Measurements from ENCODE around the gene ITGB4. TPM values are rescaled to one million over a fixed set of nuclear protein-coding genes. Genes with fewer than 3 reads are reported as not detected.

Gene ITGB4
- polyA plus RNA-seq, 1 of the 3 experiments (the other 2 are of a cell fraction): 7.0 TPM

GRCh38 chr17:75691371-75691791, 29.9 kb upstream of the ITGB4 start:
- Histone ChIP-seq H3K27me3 (ENCODE audit: insufficient read depth) (no peaks in the 10 kb centered on the region), H3K9me2 (no peaks in the 10 kb centered on the region), H4K20me1 (ENCODE audit: insufficient read depth) (no peaks in the 10 kb centered on the region), H3F3A (replicated peaks; ENCODE audit: insufficient read depth) (peaks cover 57% of the 10 kb centered on the region), H3K4me2 (peak overlapping the region; percentile 73), H2AFZ (ENCODE audit: low read depth) (no peak overlapping the region), H3K4me1 (ENCODE audit: control insufficient read depth in 1 of 2, insufficient read depth in 2 of 2, low read depth in 1 of 2, low read length in 1 of 2) (peaks cover 45 to 68% of the 10 kb centered on the region in 2 experiments; a peak in 3 of 4 replicates), H3K79me2 (ENCODE audit: insufficient read depth) (peaks cover 83% of the 10 kb centered on the region), H3K4me3 (ENCODE audit: low read depth in 2 of 2, low read length in 1 of 2) (no peak overlapping the region), H3K36me3 (replicated peaks in 1 of 2; ENCODE audit: control insufficient read depth in 1 of 2, insufficient read depth in 2 of 2, low read length in 1 of 2) (peaks cover 26 to 31% of the 10 kb centered on the region in 2 experiments), H3K9me3 (no peaks in the 10 kb centered on the region), H3K9ac (0 out of 2 replicates have a peak overlapping the region, but pooled peaks have one; percentile 4), H3K27ac (ENCODE audit: low read depth in 2 of 2, low read length in 1 of 2) (peak overlapping the region; percentile 2 to 99; a peak in 2 of 4 replicates)
- ChIA-PET POLR2A (interaction anchor here (1.6 kb wide), 1 partner anchor 8 kb away, joined by 3 read pairs; no protein-coding TSS in a partner anchor), CTCF (interaction anchor here (1.1 to 6.9 kb wide), 4 partner anchors 18 to 62 kb away, joined by 3 to 69 read pairs (median 6); no protein-coding TSS in a partner anchor)
- DNase-seq: no peak
- WGBS (ENCODE audit: low lambda C conversion rate): 86% methylated on average over 5 of the region's 5 CpGs
- TF ChIP-seq, protein P1, sequence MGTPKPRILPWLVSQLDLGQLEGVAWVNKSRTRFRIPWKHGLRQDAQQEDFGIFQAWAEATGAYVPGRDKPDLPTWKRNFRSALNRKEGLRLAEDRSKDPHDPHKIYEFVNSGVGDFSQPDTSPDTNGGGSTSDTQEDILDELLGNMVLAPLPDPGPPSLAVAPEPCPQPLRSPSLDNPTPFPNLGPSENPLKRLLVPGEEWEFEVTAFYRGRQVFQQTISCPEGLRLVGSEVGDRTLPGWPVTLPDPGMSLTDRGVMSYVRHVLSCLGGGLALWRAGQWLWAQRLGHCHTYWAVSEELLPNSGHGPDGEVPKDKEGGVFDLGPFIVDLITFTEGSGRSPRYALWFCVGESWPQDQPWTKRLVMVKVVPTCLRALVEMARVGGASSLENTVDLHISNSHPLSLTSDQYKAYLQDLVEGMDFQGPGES (IDR thresholded peaks at IDR 0.05; ENCODE audit: low read depth, low read length): no peak
- TF ChIP-seq, protein P2, sequence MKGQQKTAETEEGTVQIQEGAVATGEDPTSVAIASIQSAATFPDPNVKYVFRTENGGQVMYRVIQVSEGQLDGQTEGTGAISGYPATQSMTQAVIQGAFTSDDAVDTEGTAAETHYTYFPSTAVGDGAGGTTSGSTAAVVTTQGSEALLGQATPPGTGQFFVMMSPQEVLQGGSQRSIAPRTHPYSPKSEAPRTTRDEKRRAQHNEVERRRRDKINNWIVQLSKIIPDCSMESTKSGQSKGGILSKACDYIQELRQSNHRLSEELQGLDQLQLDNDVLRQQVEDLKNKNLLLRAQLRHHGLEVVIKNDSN (IDR thresholded peaks at IDR 0.05; ENCODE audit: borderline replicate concordance, low read depth): no peak
- TF ChIP-seq EZH2phosphoT487 (IDR thresholded peaks at IDR 0.05; ENCODE audit: borderline replicate concordance, low read depth) (no peak), TAF1 (IDR thresholded peaks at IDR 0.05; ENCODE audit: borderline replicate concordance, low read depth, low read length) (no peak), RFX5 (IDR thresholded peaks at IDR 0.05; ENCODE audit: low read length) (no peak), FOSL2 (IDR thresholded peaks at IDR 0.05; ENCODE audit: borderline replicate concordance, low read depth) (peak; percentile 37; the same call in 1 of the 2 replicates), PBX3 (IDR thresholded peaks at IDR 0.05) (no peak)

DNA sequence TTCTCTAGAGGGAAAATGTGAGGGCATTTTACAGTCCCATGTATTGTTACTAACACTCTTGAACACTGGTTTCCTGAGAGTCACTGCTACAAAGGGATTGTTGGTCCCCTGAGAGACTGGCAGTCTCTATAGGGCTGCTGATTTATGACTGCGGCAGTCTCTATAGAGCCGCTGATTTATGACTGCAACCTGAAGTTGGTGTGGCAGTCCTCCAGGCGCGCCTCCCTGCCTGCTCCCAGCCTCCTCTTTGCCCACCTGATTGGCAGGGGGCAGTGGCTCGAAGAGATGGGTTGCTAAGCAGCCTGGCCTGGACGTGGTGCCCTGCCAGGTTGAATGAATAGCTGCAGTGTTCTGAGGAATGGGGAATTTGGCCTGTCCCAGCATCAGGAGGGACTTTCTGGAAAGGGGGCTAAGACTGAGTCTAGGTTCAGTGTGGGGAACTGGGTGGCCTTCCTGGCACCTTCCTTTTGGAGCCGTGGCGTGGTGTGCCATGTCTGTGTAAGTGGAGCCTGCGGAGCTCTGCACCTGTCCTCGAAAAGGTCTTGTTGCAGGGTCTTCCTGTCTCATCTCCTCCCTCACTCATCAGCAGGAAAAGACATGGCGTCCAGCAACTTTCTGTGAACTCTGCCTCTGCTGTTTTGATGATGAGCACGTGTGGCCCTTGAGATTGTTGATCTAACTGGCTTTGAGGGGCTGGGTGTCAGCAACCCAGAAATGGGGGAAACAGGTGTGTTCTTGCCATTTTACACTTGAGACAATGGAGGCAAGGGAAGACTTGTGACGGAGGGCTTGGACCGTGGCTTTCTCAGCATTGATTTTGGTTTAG, 29.2 kb upstream of the ITGB4 start:
- Histone ChIP-seq H3K27ac (ENCODE audit: low read depth in 2 of 2, low read length in 1 of 2) (peak overlapping the region; percentile 91 to 99), H3K36me3 (replicated peaks in 1 of 2; ENCODE audit: control insufficient read depth in 1 of 2, insufficient read depth in 2 of 2, low read length in 1 of 2) (peaks cover 27% of the 10 kb centered on the region in 2 experiments), H3K9me2 (no peaks in the 10 kb centered on the region), H3K79me2 (ENCODE audit: insufficient read depth) (peaks cover 83% of the 10 kb centered on the region), H3K4me2 (peak overlapping the region; percentile 73), H3K27me3 (ENCODE audit: insufficient read depth) (no peaks in the 10 kb centered on the region), H3F3A (replicated peaks; ENCODE audit: insufficient read depth) (peaks cover 57% of the 10 kb centered on the region), H3K4me1 (ENCODE audit: control insufficient read depth in 1 of 2, insufficient read depth in 2 of 2, low read depth in 1 of 2, low read length in 1 of 2) (peaks cover 45 to 68% of the 10 kb centered on the region in 2 experiments; a peak in 3 of 4 replicates), H3K9ac (peak overlapping the region; percentile 52; the same call in 1 of the 2 replicates), H3K4me3 (ENCODE audit: low read depth in 2 of 2, low read length in 1 of 2) (no peak overlapping the region), H3K9me3 (no peaks in the 10 kb centered on the region), H4K20me1 (ENCODE audit: insufficient read depth) (no peaks in the 10 kb centered on the region), H2AFZ (ENCODE audit: low read depth) (no peak overlapping the region)
- no peak for DNase-seq
- ChIA-PET POLR2A (interaction anchor here (1.6 kb wide), 1 partner anchor 9 kb away, joined by 3 read pairs; no protein-coding TSS in a partner anchor), CTCF (interaction anchor here (1.1 to 6.9 kb wide), 10 partner anchors 9 to 90 kb away, joined by 3 to 69 read pairs (median 9); partner anchors contain the start of gene SMIM5)
- WGBS (ENCODE audit: low lambda C conversion rate): 94% methylated on average over 14 of the region's 14 CpGs
- TF ChIP-seq GATA2 (CRISPR knock-in tag; IDR thresholded peaks at IDR 0.05) (no peak), NRF1 (IDR thresholded peaks at IDR 0.05; ENCODE audit: low read depth, low read length) (no peak), MXI1 (IDR thresholded peaks at IDR 0.05; ENCODE audit: low read depth, low read length) (no peak), GABPA (IDR thresholded peaks at IDR 0.05; ENCODE audit: low read depth) (no peak), SMC3 (IDR thresholded peaks at IDR 0.05; ENCODE audit: low read depth, low read length) (no peak), CHD2 (IDR thresholded peaks at IDR 0.05; ENCODE audit: low read length, partially characterized antibody) (no peak), JUND (IDR thresholded peaks at IDR 0.05) (no peak), POLR2AphosphoS5 (IDR thresholded peaks at IDR 0.05; ENCODE audit: low read depth, low read length) (no peak), PBX3 (IDR thresholded peaks at IDR 0.05) (no peak; the same call in 1 of the 2 replicates), TAF1 (IDR thresholded peaks at IDR 0.05; ENCODE audit: borderline replicate concordance, low read depth, low read length) (no peak), TCF12 (IDR thresholded peaks at IDR 0.05) (no peak), SIN3A (IDR thresholded peaks at IDR 0.05; ENCODE audit: borderline replicate concordance, low read depth, low read length) (no peak)
- TF ChIP-seq, protein P1 (IDR thresholded peaks at IDR 0.05; ENCODE audit: low read depth, low read length): no peak

Measured in SK-N-SH (cell line).